ENCODE measurements around the gene TEDC1.

Gene TEDC1

DNA sequence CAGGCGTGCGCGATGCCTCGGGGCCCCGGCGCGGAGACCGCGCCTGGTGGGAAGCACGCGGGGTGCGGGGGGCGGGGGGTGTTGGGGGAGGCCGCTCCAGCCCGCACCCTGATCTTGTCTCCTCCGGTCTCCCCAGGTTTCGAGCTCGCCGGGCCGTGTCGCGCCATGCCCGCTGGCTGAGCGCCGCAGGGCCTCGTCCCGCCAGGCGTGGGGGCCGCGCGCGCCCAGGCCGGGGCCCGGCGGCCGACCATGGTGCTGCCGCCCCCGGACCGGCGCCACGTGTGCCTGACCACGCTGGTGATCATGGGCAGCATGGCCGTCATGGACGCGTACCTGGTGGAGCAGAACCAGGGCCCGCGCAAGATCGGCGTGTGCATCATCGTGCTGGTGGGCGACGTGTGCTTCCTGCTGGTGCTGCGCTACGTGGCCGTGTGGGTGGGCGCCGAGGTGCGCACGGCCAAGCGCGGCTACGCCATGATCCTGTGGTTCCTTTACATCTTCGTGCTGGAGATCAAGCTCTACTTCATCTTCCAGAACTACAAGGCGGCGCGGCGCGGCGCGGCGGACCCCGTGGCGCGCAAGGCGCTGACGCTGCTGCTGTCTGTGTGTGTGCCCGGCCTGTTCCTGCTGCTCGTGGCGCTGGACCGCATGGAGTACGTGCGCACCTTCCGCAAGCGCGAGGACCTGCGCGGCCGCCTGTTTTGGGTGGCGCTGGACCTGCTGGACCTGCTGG is 37.7 kb downstream of the TEDC1 start:
- no peak overlapping the region for H3K23ac ChIP-seq (ENCODE audit: low read length)
- peaks cover 3% of the 10 kb centered on the region for H3K27me3 ChIP-seq (ENCODE audit: insufficient read depth, low read length, poor library complexity)
- H3K4me1 ChIP-seq (ENCODE audit: control insufficient read depth, low read depth, low read length) = no peaks in the 10 kb centered on the region
- DNase-seq = no peak
- no peak overlapping the region for H2BK15ac ChIP-seq (replicated peaks; ENCODE audit: low read depth)
- no CpG with 5 or more reads among the region's 89 CpGs for WGBS (ENCODE audit: extremely low coverage, insufficient coverage, low lambda C conversion rate)
- H3K18ac ChIP-seq (ENCODE audit: low read length) = no peak overlapping the region
- no peak overlapping the region for H2BK120ac ChIP-seq (ENCODE audit: low read depth, low read length)
- H3K79me1 ChIP-seq (ENCODE audit: low read length) = no peaks in the 10 kb centered on the region
- H4K5ac ChIP-seq (ENCODE audit: low read length) = no peak overlapping the region
- no peak overlapping the region for H3K4ac ChIP-seq (ENCODE audit: low read depth, low read length)
- H3K79me2 ChIP-seq (ENCODE audit: control insufficient read depth, insufficient read depth, low read length) = no peaks in the 10 kb centered on the region
- H3K36me3 ChIP-seq (ENCODE audit: control insufficient read depth, insufficient read depth, low read length) = no peaks in the 10 kb centered on the region
- no peak overlapping the region for H4K8ac ChIP-seq (ENCODE audit: low read depth, low read length)
- no peak overlapping the region for H2BK5ac ChIP-seq (ENCODE audit: low read length)
- no peak overlapping the region for H3K27ac ChIP-seq (ENCODE audit: low read depth, low read length)
- no peak overlapping the region for H3K56ac ChIP-seq (ENCODE audit: low read length)
- H3K4me2 ChIP-seq (ENCODE audit: low read length) = no peak overlapping the region
- no peak overlapping the region for H3K9ac ChIP-seq (ENCODE audit: low read length)
- H2AK5ac ChIP-seq (ENCODE audit: low read length) = no peak overlapping the region
- H3K4me3 ChIP-seq (ENCODE audit: low read length) = no peak overlapping the region

DNA sequence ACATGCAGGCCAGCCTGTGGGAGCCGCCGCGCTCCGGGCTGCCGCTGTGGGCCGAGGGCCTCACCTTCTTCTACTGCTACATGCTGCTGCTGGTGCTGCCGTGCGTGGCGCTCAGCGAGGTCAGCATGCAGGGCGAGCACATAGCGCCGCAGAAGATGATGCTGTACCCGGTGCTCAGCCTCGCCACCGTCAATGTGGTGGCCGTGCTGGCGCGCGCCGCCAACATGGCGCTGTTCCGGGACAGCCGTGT is 38.2 kb downstream of the TEDC1 start:
- Histone ChIP-seq H3K27me3 (ENCODE audit: insufficient read depth, low read length, poor library complexity) (peaks cover 3% of the 10 kb centered on the region), H3K79me2 (ENCODE audit: control insufficient read depth, insufficient read depth, low read length) (no peaks in the 10 kb centered on the region), H2BK15ac (replicated peaks; ENCODE audit: low read depth) (no peak overlapping the region), H3K27ac (ENCODE audit: low read depth, low read length) (no peak overlapping the region), H3K18ac (ENCODE audit: low read length) (no peak overlapping the region), H4K8ac (ENCODE audit: low read depth, low read length) (no peak overlapping the region), H3K4me2 (ENCODE audit: low read length) (no peak overlapping the region), H3K23ac (ENCODE audit: low read length) (no peak overlapping the region), H2AK5ac (ENCODE audit: low read length) (no peak overlapping the region), H3K36me3 (ENCODE audit: control insufficient read depth, insufficient read depth, low read length) (no peaks in the 10 kb centered on the region), H4K5ac (ENCODE audit: low read length) (no peak overlapping the region), H3K4me1 (ENCODE audit: control insufficient read depth, low read depth, low read length) (no peaks in the 10 kb centered on the region), H2BK120ac (ENCODE audit: low read depth, low read length) (no peak overlapping the region), H3K79me1 (ENCODE audit: low read length) (no peaks in the 10 kb centered on the region), H3K4me3 (ENCODE audit: low read length) (no peak overlapping the region), H3K4ac (ENCODE audit: low read depth, low read length) (no peak overlapping the region), H2BK5ac (ENCODE audit: low read length) (no peak overlapping the region), H3K56ac (ENCODE audit: low read length) (no peak overlapping the region), H3K9ac (ENCODE audit: low read length) (no peak overlapping the region)
- no peak for DNase-seq
- WGBS (ENCODE audit: extremely low coverage, insufficient coverage, low lambda C conversion rate) = no CpG with 5 or more reads among the region's 24 CpGs

- Histone ChIP-seq H3K4me3 (ENCODE audit: low read length) (no peak overlapping the region), H3K27me3 (ENCODE audit: insufficient read depth, low read length, poor library complexity) (peaks cover 3% of the 10 kb centered on the region), H4K8ac (ENCODE audit: low read depth, low read length) (no peak overlapping the region), H2BK15ac (replicated peaks; ENCODE audit: low read depth) (no peak overlapping the region), H3K4me2 (ENCODE audit: low read length) (no peak overlapping the region), H2BK5ac (ENCODE audit: low read length) (no peak overlapping the region), H4K5ac (ENCODE audit: low read length) (no peak overlapping the region), H3K27ac (ENCODE audit: low read depth, low read length) (no peak overlapping the region), H3K18ac (ENCODE audit: low read length) (no peak overlapping the region), H2BK120ac (ENCODE audit: low read depth, low read length) (no peak overlapping the region), H3K79me2 (ENCODE audit: control insufficient read depth, insufficient read depth, low read length) (no peaks in the 10 kb centered on the region), H2AK5ac (ENCODE audit: low read length) (no peak overlapping the region), H3K56ac (ENCODE audit: low read length) (no peak overlapping the region), H3K23ac (ENCODE audit: low read length) (no peak overlapping the region), H3K36me3 (ENCODE audit: control insufficient read depth, insufficient read depth, low read length) (no peaks in the 10 kb centered on the region), H3K79me1 (ENCODE audit: low read length) (no peaks in the 10 kb centered on the region), H3K9ac (ENCODE audit: low read length) (no peak overlapping the region), H3K4me1 (ENCODE audit: control insufficient read depth, low read depth, low read length) (no peaks in the 10 kb centered on the region), H3K4ac (ENCODE audit: low read depth, low read length) (no peak overlapping the region)
- DNase-seq = no peak
- no CpG with 5 or more reads among the region's 63 CpGs for WGBS (ENCODE audit: extremely low coverage, insufficient coverage, low lambda C conversion rate)
Measured at GRCh38 chr14:105529569-105530284, 38.7 kb downstream of the TEDC1 start.

DNA sequence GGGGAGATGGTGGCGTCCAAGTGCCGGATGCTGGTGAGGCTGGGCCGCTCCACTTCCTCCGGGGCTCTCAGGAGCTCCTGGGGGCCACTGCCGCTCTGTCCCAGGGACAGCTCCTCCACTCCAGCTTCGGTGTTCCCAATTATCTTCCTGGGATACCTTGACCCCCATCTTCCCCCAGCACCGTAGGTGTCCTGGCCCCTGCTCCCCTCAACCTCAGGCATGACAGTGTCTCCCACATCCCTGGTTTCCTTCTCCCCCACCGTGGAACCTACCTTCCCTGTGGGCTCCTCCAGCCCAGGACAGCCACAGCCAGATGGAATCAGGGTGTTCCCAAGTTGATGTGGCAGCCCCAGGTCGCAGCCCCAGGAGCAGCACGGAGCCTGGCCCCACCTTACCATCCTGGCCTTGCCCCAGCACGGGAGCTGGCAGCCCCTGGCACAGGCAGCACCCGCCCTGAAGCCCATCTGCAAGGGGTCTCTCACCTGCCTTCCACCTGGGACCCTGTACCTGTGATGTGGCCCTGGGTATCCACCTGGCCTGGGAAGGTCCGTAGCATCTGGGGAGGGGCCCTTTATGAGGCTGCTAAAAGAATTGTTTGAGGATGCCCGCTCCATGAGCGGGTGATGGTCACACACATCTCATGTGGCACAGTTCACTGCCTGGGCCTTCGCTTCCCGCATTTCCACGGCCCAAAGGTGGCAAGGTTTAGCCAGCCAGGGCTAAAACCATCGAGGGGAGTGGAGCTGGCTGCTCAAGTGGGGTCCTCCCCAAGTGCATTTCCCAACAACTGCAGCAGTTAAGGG is 39.4 kb downstream of the TEDC1 start:
- Histone ChIP-seq H2BK5ac (ENCODE audit: low read length) (no peak overlapping the region), H3K4ac (ENCODE audit: low read depth, low read length) (no peak overlapping the region), H4K8ac (ENCODE audit: low read depth, low read length) (no peak overlapping the region), H3K4me1 (ENCODE audit: control insufficient read depth, low read depth, low read length) (no peaks in the 10 kb centered on the region), H3K4me3 (ENCODE audit: low read length) (no peak overlapping the region), H2BK120ac (ENCODE audit: low read depth, low read length) (no peak overlapping the region), H3K79me1 (ENCODE audit: low read length) (no peaks in the 10 kb centered on the region), H3K18ac (ENCODE audit: low read length) (no peak overlapping the region), H3K9ac (ENCODE audit: low read length) (no peak overlapping the region), H3K23ac (ENCODE audit: low read length) (no peak overlapping the region), H3K79me2 (ENCODE audit: control insufficient read depth, insufficient read depth, low read length) (no peaks in the 10 kb centered on the region), H2AK5ac (ENCODE audit: low read length) (no peak overlapping the region), H3K36me3 (ENCODE audit: control insufficient read depth, insufficient read depth, low read length) (no peaks in the 10 kb centered on the region), H4K5ac (ENCODE audit: low read length) (no peak overlapping the region), H3K27me3 (ENCODE audit: insufficient read depth, low read length, poor library complexity) (peaks cover 3% of the 10 kb centered on the region), H3K56ac (ENCODE audit: low read length) (no peak overlapping the region), H3K27ac (ENCODE audit: low read depth, low read length) (no peak overlapping the region), H2BK15ac (replicated peaks; ENCODE audit: low read depth) (no peak overlapping the region), H3K4me2 (ENCODE audit: low read length) (no peak overlapping the region)
- DNase-seq = no peak
- whole genome bisulfite sequencing (ENCODE audit: extremely low coverage, insufficient coverage, low lambda C conversion rate) = no CpG with 5 or more reads among the region's 19 CpGs

DNA sequence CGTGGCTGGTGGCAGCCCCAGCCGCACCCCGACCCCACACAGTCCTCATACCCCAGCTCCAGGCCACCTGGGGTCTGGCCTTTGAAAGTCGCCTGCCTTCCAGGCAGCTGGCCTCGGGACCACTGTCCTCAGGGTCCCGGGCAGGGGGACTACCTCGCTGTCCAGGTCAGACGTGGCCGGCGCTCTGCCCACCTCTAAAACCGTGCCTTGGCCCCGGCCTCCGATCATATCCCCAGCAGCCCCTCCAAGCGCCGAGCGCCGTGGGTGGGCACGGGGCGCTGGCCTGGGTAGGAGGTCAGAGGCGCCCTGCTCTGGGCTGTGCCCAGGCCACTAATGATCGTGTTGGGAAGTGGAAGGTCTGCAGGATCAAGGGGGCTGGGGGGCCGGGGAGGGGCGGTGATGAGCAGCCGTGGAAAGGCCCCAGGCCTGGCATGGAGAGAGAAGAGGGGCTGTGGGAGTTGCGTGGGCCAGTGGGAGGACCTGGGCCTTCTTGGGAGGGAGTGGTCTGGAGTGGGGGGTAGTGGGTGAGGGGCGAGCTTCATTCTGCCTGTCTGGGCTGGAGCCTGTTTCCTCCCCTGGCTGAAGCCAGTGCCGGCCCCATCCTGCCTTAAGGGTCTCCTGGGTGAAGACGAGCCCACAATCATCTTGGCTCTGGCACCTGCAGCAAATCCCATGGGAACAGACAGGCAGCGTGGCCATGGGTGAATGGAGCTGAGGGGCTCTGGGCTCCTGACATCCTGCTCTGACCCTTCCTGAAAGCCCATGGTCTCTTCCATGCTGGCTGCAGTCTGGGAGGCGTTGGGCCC is 40.2 kb downstream of the TEDC1 start:
- Histone ChIP-seq H3K79me2 (ENCODE audit: control insufficient read depth, insufficient read depth, low read length) (no peaks in the 10 kb centered on the region), H3K79me1 (ENCODE audit: low read length) (no peaks in the 10 kb centered on the region), H3K56ac (ENCODE audit: low read length) (no peak overlapping the region), H4K8ac (ENCODE audit: low read depth, low read length) (no peak overlapping the region), H3K4ac (ENCODE audit: low read depth, low read length) (no peak overlapping the region), H3K9ac (ENCODE audit: low read length) (no peak overlapping the region), H2BK15ac (replicated peaks; ENCODE audit: low read depth) (no peak overlapping the region), H3K27ac (ENCODE audit: low read depth, low read length) (no peak overlapping the region), H2BK120ac (ENCODE audit: low read depth, low read length) (no peak overlapping the region), H2BK5ac (ENCODE audit: low read length) (no peak overlapping the region), H3K27me3 (ENCODE audit: insufficient read depth, low read length, poor library complexity) (peaks cover 3% of the 10 kb centered on the region), H3K4me3 (ENCODE audit: low read length) (no peak overlapping the region), H2AK5ac (ENCODE audit: low read length) (no peak overlapping the region), H4K5ac (ENCODE audit: low read length) (no peak overlapping the region), H3K4me1 (ENCODE audit: control insufficient read depth, low read depth, low read length) (no peaks in the 10 kb centered on the region), H3K36me3 (ENCODE audit: control insufficient read depth, insufficient read depth, low read length) (no peaks in the 10 kb centered on the region), H3K4me2 (ENCODE audit: low read length) (no peak overlapping the region), H3K23ac (ENCODE audit: low read length) (no peak overlapping the region), H3K18ac (ENCODE audit: low read length) (no peak overlapping the region)
- WGBS (ENCODE audit: extremely low coverage, insufficient coverage, low lambda C conversion rate) = no CpG with 5 or more reads among the region's 30 CpGs
- no peak for DNase-seq

Data from mesendoderm (in vitro differentiated cells).